Keratinocyte (primary cell): ENCODE results near the gene ADGRB3. TPM values are rescaled to one million over a fixed set of nuclear protein-coding genes. Genes with fewer than 3 reads are reported as not detected.
"Not testable (repeated sequence)": the region's sequence is repeated elsewhere in the genome, so short reads cannot be mapped to it uniquely, and the experiment has no call there.

Source experiments
- DNase-seq: peaks from one replicate; pipeline ENCODE4 v3.0.0-alpha.2; 2011; ENCODE audit warnings: low read depth, missing footprints, low spot score
- FAIRE-seq: peaks from 2 replicates; lab custom pipeline; 2011; peaks lifted over from hg19 to GRCh38; lab: Jason Lieb, UNC
- H2AFZ ChIP-seq: 2 replicates; pipeline ENCODE4 v1.6.0; 2012; ENCODE audit warnings: low read length, control low read depth, inconsistent platforms; ENCODE audit not compliant: control insufficient read depth
- H3K27ac ChIP-seq: 2 replicates; pipeline ENCODE4 v1.5.1; 2011; ENCODE audit warnings: low read length; ENCODE audit not compliant: control insufficient read depth, insufficient read depth
- H3K27me3 ChIP-seq: 3 replicates; pipeline ENCODE4 v1.6.0; 2011; ENCODE audit warnings: low read length; ENCODE audit not compliant: control insufficient read depth, insufficient read depth; ENCODE audit errors: extremely low read depth
- H3K36me3 ChIP-seq, 2 experiments: 2 replicates in 1 of 2; 3 replicates in 1 of 2; pipeline ENCODE4 v1.5.1; 2011; ENCODE audit warnings: low read length in 2 of 2, mild to moderate bottlenecking in 1 of 2; ENCODE audit not compliant: control insufficient read depth in 2 of 2, insufficient read depth in 2 of 2; ENCODE audit errors: extremely low read depth in 1 of 2
- H3K4me1 ChIP-seq: 3 replicates; pipeline ENCODE4 v1.5.1; 2011; ENCODE audit warnings: low read length; ENCODE audit not compliant: control insufficient read depth, insufficient read depth; ENCODE audit errors: extremely low read depth
- H3K4me2 ChIP-seq: 3 replicates; pipeline ENCODE4 v1.6.0; 2011; ENCODE audit warnings: low read depth, low read length; ENCODE audit not compliant: control insufficient read depth, insufficient read depth; ENCODE audit errors: extremely low read depth
- H3K4me3 ChIP-seq, 3 experiments: fragments of 200-600 bp in 1 of 3; sonication (generic) in 1 of 3; 2 replicates in 2 of 3; 3 replicates in 1 of 3; pipeline ENCODE4 v1.5.1; 2011 to 2016; ENCODE audit warnings: low read length in 3 of 3, mild to moderate bottlenecking in 3 of 3, control low read depth in 2 of 3, inconsistent platforms in 1 of 3, low read depth in 1 of 3, mixed read lengths in 1 of 3, mixed run types in 1 of 3, moderate library complexity in 1 of 3; ENCODE audit not compliant: control insufficient read depth in 2 of 3, insufficient read depth in 2 of 3; ENCODE audit errors: extremely low read depth in 1 of 3
- H3K79me2 ChIP-seq: 2 replicates; pipeline ENCODE4 v1.6.0; 2012; ENCODE audit warnings: low read length; ENCODE audit not compliant: control insufficient read depth, insufficient read depth
- H3K9ac ChIP-seq: 3 replicates; pipeline ENCODE4 v1.6.0; 2011; ENCODE audit warnings: low read length; ENCODE audit not compliant: control insufficient read depth, insufficient read depth; ENCODE audit errors: extremely low read depth
- H3K9me1 ChIP-seq: 3 replicates; pipeline ENCODE4 v1.6.0; 2011; ENCODE audit warnings: low read length; ENCODE audit not compliant: control insufficient read depth, insufficient read depth; ENCODE audit errors: extremely low read depth
- H3K9me3 ChIP-seq: 2 replicates; pipeline ENCODE4 v1.5.1; 2012; ENCODE audit warnings: low read depth, low read length; ENCODE audit not compliant: control insufficient read depth
- H4K20me1 ChIP-seq: 3 replicates; pipeline ENCODE4 v1.6.0; 2011; ENCODE audit warnings: low read length; ENCODE audit not compliant: control insufficient read depth, insufficient read depth; ENCODE audit errors: extremely low read depth
- CTCF ChIP-seq, 3 experiments: IDR thresholded peaks in 1 of 3; conservative IDR thresholded peaks in 1 of 3; optimal IDR thresholded peaks in 1 of 3; 2 replicates in 2 of 3; 3 replicates in 1 of 3; pipeline versions ENCODE3 to v1.5.1; 2011; ENCODE audit warnings: low read length in 3 of 3, mild to moderate bottlenecking in 3 of 3, moderate library complexity in 2 of 3, control low read depth in 1 of 3, inconsistent platforms in 1 of 3; ENCODE audit not compliant: insufficient read depth in 2 of 3; ENCODE audit errors: extremely low read depth in 1 of 3
- EZH2 ChIP-seq: IDR thresholded peaks from one replicate; pipeline ENCODE4 v1.6.1; 2012; ENCODE audit warnings: inconsistent platforms, mild to moderate bottlenecking, low read length, moderate library complexity
- dilution Hi-C: fragments of 300-500 bp; cut with MboI; formaldehyde crosslinking; loops from one replicate; pipeline ENCODE4 v1.7.0; 2020; ENCODE audit warnings: low sequenced_read_pairs; ENCODE audit not compliant: extremely low pct_ligation_motif_present
- polyA plus RNA-seq, 5 experiments: library from polyadenylated mRNA; depleted of rRNA in 3 of 5; stranded (reverse) in 3 of 5; stranded (forward) in 1 of 5; unstranded in 1 of 5; fragments of >200 nt; gene quantifications; 1 replicate in 1 of 5; 2 replicates in 3 of 5; 3 replicates in 1 of 5; pipeline versions ENCODE4 v1.2.1 to v1.2.3, GENCODE V29; 2011 to 2012; ENCODE audit warnings: missing spikeins in 2 of 5, low read depth in 1 of 5, low replicate concordance in 1 of 5

The ADGRB3 gene
- polyA plus RNA-seq, 1 donor (not counting 4 experiments of a cell fraction or from before 2014, with no cell fraction given): not detected

- dilution Hi-C loops: no loop called here
- no peaks in the 10 kb centered on the region for H3K36me3 ChIP-seq
- no peak overlapping the region for H2AFZ ChIP-seq
- TF ChIP-seq EZH2 (no peak), CTCF (optimal IDR thresholded peaks at IDR 0.05 in 1 of 3, IDR thresholded peaks at IDR 0.05 in 1 of 3, conservative IDR thresholded peaks at IDR 0.05 in 1 of 3; ENCODE audit: extremely low read depth in 1 of 3, insufficient read depth in 2 of 3, low read length in 3 of 3) (no peak)
- FAIRE-seq: no peak
- no peaks in the 10 kb centered on the region for H3K79me2 ChIP-seq
- H4K20me1 ChIP-seq: no peaks in the 10 kb centered on the region
- no peak overlapping the region for H3K4me2 ChIP-seq
- no peak for DNase-seq
- no peak overlapping the region for H3K9ac ChIP-seq
- no peaks in the 10 kb centered on the region for H3K9me3 ChIP-seq
- H3K4me3 ChIP-seq: no peak overlapping the region
- no peak overlapping the region for H3K27ac ChIP-seq
- H3K4me1 ChIP-seq: no peaks in the 10 kb centered on the region
- H3K27me3 ChIP-seq: no peaks in the 10 kb centered on the region
- H3K9me1 ChIP-seq: no peaks in the 10 kb centered on the region
These were observed 245.2 kb downstream of the ADGRB3 start for GRCh38 chr6:68880050-68880813.

- H3K27ac ChIP-seq, H3K79me2 ChIP-seq, FAIRE-seq, dilution Hi-C loops, H3K36me3 ChIP-seq, H3K4me3 ChIP-seq, H3K4me2 ChIP-seq, H3K27me3 ChIP-seq, H3K9me3 ChIP-seq, H3K9ac ChIP-seq, H2AFZ ChIP-seq, DNase-seq, H3K4me1 ChIP-seq, H3K9me1 ChIP-seq, H4K20me1 ChIP-seq: not testable (repeated sequence)
These were observed 248.2 kb downstream of the ADGRB3 start for GRCh38 chr6:68883325-68883724.

- Histone ChIP-seq H3K27ac (no peak overlapping the region), H2AFZ (no peak overlapping the region), H3K9me3 (no peaks in the 10 kb centered on the region), H3K36me3 (no peaks in the 10 kb centered on the region), H4K20me1 (no peaks in the 10 kb centered on the region), H3K4me1 (no peaks in the 10 kb centered on the region), H3K9ac (no peak overlapping the region), H3K27me3 (no peaks in the 10 kb centered on the region), H3K9me1 (no peaks in the 10 kb centered on the region), H3K4me2 (no peak overlapping the region), H3K79me2 (no peaks in the 10 kb centered on the region), H3K4me3 (no peak overlapping the region)
- DNase-seq (no peak), FAIRE-seq (no peak)
- TF ChIP-seq EZH2 (no peak), CTCF (optimal IDR thresholded peaks at IDR 0.05 in 1 of 3, IDR thresholded peaks at IDR 0.05 in 1 of 3, conservative IDR thresholded peaks at IDR 0.05 in 1 of 3; ENCODE audit: extremely low read depth in 1 of 3, insufficient read depth in 2 of 3, low read length in 3 of 3) (no peak)
- dilution Hi-C loops: no loop called here
These were observed 256.3 kb downstream of the ADGRB3 start for GRCh38 chr6:68891419-68891818.
